ENCODE data around the gene PRPH. TPM values are rescaled to one million over a fixed set of nuclear protein-coding genes. Genes with fewer than 3 reads are reported as not detected.

The PRPH gene
- total and polyA plus RNA-seq, 10 of the 15 experiments (the other 5 are each of a cell fraction or from before 2014, with no cell fraction given), result 0.09 to 0.45 (median 0.19) TPM; not detected in 3

DNA sequence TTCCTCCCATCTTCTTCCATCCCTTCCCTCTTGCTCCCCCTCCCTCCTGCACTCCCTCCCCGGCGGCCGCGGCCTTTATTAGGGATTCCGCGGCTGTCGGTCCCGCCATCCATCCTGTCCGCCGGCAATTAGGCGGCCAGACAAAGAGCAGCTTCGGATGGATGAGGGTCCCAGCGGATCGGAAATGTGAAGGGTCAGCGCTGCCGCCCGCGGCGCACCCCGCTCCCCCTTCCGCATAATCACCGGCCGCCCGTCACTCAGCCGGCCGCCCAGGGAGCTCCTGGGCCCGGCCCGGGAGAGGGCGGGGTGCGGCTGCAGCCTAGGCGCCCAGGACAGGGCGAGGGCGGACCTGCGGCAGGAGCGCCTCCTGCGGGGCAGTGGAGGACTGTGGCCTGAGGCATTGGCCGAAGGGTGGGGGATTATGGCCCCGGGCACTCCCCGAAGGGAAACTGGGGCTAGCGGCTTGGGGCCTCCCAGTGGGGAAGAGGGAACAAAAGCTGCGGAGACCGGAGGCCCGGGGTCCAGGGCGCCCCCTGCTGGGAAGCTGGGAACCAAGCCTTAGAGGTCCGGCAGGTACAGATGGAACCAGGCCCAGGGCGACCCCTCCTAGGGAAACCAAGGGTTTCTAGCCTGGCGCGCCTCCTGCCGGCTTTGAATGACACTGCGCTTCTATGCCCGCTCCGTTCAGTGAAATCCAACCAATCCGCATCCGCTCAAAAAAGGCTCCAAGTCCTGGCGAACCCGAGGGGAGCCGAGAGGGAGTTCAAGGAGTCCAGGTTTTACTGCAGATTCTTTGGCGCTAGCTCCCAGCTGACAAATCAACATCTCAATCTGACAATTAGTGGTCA, 47.3 kb downstream of the PRPH start (continued):
- TF ChIP-seq, protein P1, sequence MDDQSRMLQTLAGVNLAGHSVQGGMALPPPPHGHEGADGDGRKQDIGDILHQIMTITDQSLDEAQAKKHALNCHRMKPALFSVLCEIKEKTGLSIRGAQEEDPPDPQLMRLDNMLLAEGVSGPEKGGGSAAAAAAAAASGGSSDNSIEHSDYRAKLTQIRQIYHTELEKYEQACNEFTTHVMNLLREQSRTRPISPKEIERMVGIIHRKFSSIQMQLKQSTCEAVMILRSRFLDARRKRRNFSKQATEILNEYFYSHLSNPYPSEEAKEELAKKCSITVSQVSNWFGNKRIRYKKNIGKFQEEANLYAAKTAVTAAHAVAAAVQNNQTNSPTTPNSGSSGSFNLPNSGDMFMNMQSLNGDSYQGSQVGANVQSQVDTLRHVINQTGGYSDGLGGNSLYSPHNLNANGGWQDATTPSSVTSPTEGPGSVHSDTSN (IDR thresholded peaks at IDR 0.05; ENCODE audit: insufficient replicate concordance, low read depth, low read length), result peak; percentile 60
- no peak for TF ChIP-seq TAF1 (IDR thresholded peaks at IDR 0.05; ENCODE audit: borderline replicate concordance, low read depth, low read length)
- no peak for TF ChIP-seq CBX3 (IDR thresholded peaks at IDR 0.05; ENCODE audit: borderline replicate concordance, low read depth)
- TF ChIP-seq, protein P2, sequence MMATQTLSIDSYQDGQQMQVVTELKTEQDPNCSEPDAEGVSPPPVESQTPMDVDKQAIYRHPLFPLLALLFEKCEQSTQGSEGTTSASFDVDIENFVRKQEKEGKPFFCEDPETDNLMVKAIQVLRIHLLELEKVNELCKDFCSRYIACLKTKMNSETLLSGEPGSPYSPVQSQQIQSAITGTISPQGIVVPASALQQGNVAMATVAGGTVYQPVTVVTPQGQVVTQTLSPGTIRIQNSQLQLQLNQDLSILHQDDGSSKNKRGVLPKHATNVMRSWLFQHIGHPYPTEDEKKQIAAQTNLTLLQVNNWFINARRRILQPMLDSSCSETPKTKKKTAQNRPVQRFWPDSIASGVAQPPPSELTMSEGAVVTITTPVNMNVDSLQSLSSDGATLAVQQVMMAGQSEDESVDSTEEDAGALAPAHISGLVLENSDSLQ (IDR thresholded peaks at IDR 0.05), result peak; percentile 72
- no peak for TF ChIP-seq BACH1 (IDR thresholded peaks at IDR 0.05; ENCODE audit: borderline replicate concordance)
- TF ChIP-seq, protein P3, sequence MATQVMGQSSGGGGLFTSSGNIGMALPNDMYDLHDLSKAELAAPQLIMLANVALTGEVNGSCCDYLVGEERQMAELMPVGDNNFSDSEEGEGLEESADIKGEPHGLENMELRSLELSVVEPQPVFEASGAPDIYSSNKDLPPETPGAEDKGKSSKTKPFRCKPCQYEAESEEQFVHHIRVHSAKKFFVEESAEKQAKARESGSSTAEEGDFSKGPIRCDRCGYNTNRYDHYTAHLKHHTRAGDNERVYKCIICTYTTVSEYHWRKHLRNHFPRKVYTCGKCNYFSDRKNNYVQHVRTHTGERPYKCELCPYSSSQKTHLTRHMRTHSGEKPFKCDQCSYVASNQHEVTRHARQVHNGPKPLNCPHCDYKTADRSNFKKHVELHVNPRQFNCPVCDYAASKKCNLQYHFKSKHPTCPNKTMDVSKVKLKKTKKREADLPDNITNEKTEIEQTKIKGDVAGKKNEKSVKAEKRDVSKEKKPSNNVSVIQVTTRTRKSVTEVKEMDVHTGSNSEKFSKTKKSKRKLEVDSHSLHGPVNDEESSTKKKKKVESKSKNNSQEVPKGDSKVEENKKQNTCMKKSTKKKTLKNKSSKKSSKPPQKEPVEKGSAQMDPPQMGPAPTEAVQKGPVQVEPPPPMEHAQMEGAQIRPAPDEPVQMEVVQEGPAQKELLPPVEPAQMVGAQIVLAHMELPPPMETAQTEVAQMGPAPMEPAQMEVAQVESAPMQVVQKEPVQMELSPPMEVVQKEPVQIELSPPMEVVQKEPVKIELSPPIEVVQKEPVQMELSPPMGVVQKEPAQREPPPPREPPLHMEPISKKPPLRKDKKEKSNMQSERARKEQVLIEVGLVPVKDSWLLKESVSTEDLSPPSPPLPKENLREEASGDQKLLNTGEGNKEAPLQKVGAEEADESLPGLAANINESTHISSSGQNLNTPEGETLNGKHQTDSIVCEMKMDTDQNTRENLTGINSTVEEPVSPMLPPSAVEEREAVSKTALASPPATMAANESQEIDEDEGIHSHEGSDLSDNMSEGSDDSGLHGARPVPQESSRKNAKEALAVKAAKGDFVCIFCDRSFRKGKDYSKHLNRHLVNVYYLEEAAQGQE (IDR thresholded peaks at IDR 0.05; ENCODE audit: low read depth, low read length), result no peak
- TF ChIP-seq, protein P4, sequence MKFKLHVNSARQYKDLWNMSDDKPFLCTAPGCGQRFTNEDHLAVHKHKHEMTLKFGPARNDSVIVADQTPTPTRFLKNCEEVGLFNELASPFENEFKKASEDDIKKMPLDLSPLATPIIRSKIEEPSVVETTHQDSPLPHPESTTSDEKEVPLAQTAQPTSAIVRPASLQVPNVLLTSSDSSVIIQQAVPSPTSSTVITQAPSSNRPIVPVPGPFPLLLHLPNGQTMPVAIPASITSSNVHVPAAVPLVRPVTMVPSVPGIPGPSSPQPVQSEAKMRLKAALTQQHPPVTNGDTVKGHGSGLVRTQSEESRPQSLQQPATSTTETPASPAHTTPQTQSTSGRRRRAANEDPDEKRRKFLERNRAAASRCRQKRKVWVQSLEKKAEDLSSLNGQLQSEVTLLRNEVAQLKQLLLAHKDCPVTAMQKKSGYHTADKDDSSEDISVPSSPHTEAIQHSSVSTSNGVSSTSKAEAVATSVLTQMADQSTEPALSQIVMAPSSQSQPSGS (IDR thresholded peaks at IDR 0.05; ENCODE audit: low read length), result no peak
- TF ChIP-seq NR2F1 (conservative IDR thresholded peaks at IDR 0.05), result no peak
- TF ChIP-seq MTA3 (IDR thresholded peaks at IDR 0.05; ENCODE audit: borderline replicate concordance, low read length), result no peak
- TF ChIP-seq YY1 (IDR thresholded peaks at IDR 0.05; ENCODE audit: low read depth, low read length), result peak; percentile 47; the same call in 1 of the 2 replicates
- no peak for TF ChIP-seq KLF5 (IDR thresholded peaks at IDR 0.05; ENCODE audit: partially characterized antibody)
- TF ChIP-seq SMARCA5 (IDR thresholded peaks at IDR 0.05), result peak; percentile 84
- TF ChIP-seq HDAC6 (IDR thresholded peaks at IDR 0.05; ENCODE audit: unreplicated experiment), result no peak
- no peak for TF ChIP-seq CBFB (IDR thresholded peaks at IDR 0.05; ENCODE audit: low read depth)
- no peak for TF ChIP-seq MXI1 (IDR thresholded peaks at IDR 0.05; ENCODE audit: low read depth, low read length)
- no peak for TF ChIP-seq ZSCAN29 (IDR thresholded peaks at IDR 0.05)
- TF ChIP-seq SMC3 (IDR thresholded peaks at IDR 0.05; ENCODE audit: borderline replicate concordance, low read length), result peak; percentile 64
- TF ChIP-seq, protein P5, sequence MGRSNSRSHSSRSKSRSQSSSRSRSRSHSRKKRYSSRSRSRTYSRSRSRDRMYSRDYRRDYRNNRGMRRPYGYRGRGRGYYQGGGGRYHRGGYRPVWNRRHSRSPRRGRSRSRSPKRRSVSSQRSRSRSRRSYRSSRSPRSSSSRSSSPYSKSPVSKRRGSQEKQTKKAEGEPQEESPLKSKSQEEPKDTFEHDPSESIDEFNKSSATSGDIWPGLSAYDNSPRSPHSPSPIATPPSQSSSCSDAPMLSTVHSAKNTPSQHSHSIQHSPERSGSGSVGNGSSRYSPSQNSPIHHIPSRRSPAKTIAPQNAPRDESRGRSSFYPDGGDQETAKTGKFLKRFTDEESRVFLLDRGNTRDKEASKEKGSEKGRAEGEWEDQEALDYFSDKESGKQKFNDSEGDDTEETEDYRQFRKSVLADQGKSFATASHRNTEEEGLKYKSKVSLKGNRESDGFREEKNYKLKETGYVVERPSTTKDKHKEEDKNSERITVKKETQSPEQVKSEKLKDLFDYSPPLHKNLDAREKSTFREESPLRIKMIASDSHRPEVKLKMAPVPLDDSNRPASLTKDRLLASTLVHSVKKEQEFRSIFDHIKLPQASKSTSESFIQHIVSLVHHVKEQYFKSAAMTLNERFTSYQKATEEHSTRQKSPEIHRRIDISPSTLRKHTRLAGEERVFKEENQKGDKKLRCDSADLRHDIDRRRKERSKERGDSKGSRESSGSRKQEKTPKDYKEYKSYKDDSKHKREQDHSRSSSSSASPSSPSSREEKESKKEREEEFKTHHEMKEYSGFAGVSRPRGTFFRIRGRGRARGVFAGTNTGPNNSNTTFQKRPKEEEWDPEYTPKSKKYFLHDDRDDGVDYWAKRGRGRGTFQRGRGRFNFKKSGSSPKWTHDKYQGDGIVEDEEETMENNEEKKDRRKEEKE (IDR thresholded peaks at IDR 0.05), result no peak
- no peak for TF ChIP-seq ATF7 (IDR thresholded peaks at IDR 0.05; ENCODE audit: low read depth)
- no peak for TF ChIP-seq SREBF2 (IDR thresholded peaks at IDR 0.05; ENCODE audit: low read length)
- no peak for TF ChIP-seq RBBP5 (conservative IDR thresholded peaks at IDR 0.05)
